Neural cell (in vitro differentiated cells): ENCODE measurements around the gene TTC8. TPM values are rescaled to one million over a fixed set of nuclear protein-coding genes. Genes with fewer than 3 reads are reported as not detected.

Experiments used
- H2AFZ ChIP-seq: fragments of 200-600, 300-800 bp; sonication (generic), shearing (Covaris generic); 2 replicates; pipeline ENCODE4 v1.6.0; 2014; ENCODE audit warnings: low read depth, mild to moderate bottlenecking, antibody characterized with exemption, low read length, moderate library complexity
- H3F3A ChIP-seq: fragments of 200-600 bp; shearing (Covaris generic); 2 replicates; pipeline ENCODE4 v1.6.1; 2016; ENCODE audit warnings: mild to moderate bottlenecking, moderate library complexity, mixed read lengths, antibody characterized with exemption, low read length; ENCODE audit not compliant: insufficient read depth, poor library complexity, severe bottlenecking
- H3K27ac ChIP-seq: fragments of 200-600, 300-800 bp; sonication (generic), shearing (Covaris generic); 2 replicates; pipeline ENCODE4 v1.5.1; 2014; ENCODE audit warnings: mild to moderate bottlenecking, low read length, moderate library complexity
- H3K27me3 ChIP-seq: fragments of 300-800, 200-600 bp; sonication (generic), shearing (Covaris generic); 2 replicates; pipeline ENCODE4 v1.6.0; 2014; ENCODE audit warnings: mild to moderate bottlenecking, low read depth, low read length, moderate library complexity; ENCODE audit not compliant: insufficient read depth
- H3K36me3 ChIP-seq: fragments of 300-800, 200-600 bp; sonication (generic), shearing (Covaris generic); 2 replicates; pipeline ENCODE4 v1.5.1; 2014; ENCODE audit warnings: mild to moderate bottlenecking, antibody characterized with exemption, low read length, moderate library complexity; ENCODE audit not compliant: insufficient read depth
- H3K4me2 ChIP-seq: fragments of 300-800, 200-600 bp; sonication (generic), shearing (Covaris generic); 2 replicates; pipeline ENCODE4 v1.6.0; 2014; ENCODE audit warnings: mild to moderate bottlenecking, low read length
- H3K4me3 ChIP-seq: fragments of 300-800, 200-600 bp; sonication (generic), shearing (Covaris generic); 2 replicates; pipeline ENCODE4 v1.5.1; 2014; ENCODE audit warnings: mild to moderate bottlenecking, low read length, moderate library complexity
- H3K79me2 ChIP-seq: fragments of 200-600 bp; shearing (Covaris generic); replicated peaks from 2 replicates; pipeline ENCODE4 v1.6.0; 2014; ENCODE audit warnings: mild to moderate bottlenecking, low read length, moderate library complexity; ENCODE audit not compliant: insufficient read depth
- H3K9ac ChIP-seq: fragments of 300-800, 200-600 bp; sonication (generic), shearing (Covaris generic); 2 replicates; pipeline ENCODE4 v1.6.1; 2016; ENCODE audit warnings: mild to moderate bottlenecking, low read length, mixed read lengths
- H3K9me2 ChIP-seq: fragments of 200-600 bp; shearing (Covaris generic); 2 replicates; pipeline ENCODE4 v1.6.1; 2016; ENCODE audit warnings: mild to moderate bottlenecking, low read length, mixed read lengths; ENCODE audit not compliant: insufficient read depth
- H3K9me3 ChIP-seq: fragments of 200-600, 300-800 bp; sonication (generic), shearing (Covaris generic); 2 replicates; pipeline ENCODE4 v1.6.1; 2016; ENCODE audit warnings: mild to moderate bottlenecking, mixed run types, low read length, moderate library complexity, mixed read lengths
- H4K20me1 ChIP-seq: fragments of 200-600 bp; shearing (Covaris generic); 2 replicates; pipeline ENCODE4 v1.6.1; 2016; ENCODE audit warnings: mild to moderate bottlenecking, mixed run types; ENCODE audit not compliant: insufficient read depth
- EP300 ChIP-seq: fragments of 450-650 bp; conservative IDR thresholded peaks from 2 replicates; pipeline ENCODE4 v1.6.1; 2014; ENCODE audit warnings: antibody characterized with exemption, mild to moderate bottlenecking, moderate library complexity; ENCODE audit not compliant: poor library complexity, severe bottlenecking
- EZH2 ChIP-seq: fragments of 200-600, 300-800 bp; shearing (Covaris generic), sonication (generic); IDR thresholded peaks from 2 replicates; pipeline ENCODE4 v1.6.1; 2014; ENCODE audit warnings: antibody characterized with exemption, low read length, borderline replicate concordance, mild to moderate bottlenecking; ENCODE audit not compliant: insufficient read depth, poor library complexity, severe bottlenecking
- MXI1 ChIP-seq: fragments of 450-650 bp; conservative IDR thresholded peaks from 2 replicates; pipeline ENCODE4 v1.6.1; 2014; ENCODE audit warnings: antibody characterized with exemption, mild to moderate bottlenecking; ENCODE audit not compliant: poor library complexity, severe bottlenecking
- POLR2AphosphoS5 ChIP-seq: IDR thresholded peaks from 2 replicates; pipeline ENCODE4 v1.6.1; 2012
- RAD21 ChIP-seq: fragments of 450-650 bp; conservative IDR thresholded peaks from 2 replicates; pipeline ENCODE4 v1.6.1; 2014; ENCODE audit warnings: antibody characterized with exemption, mild to moderate bottlenecking, moderate library complexity
- SMC3 ChIP-seq: fragments of 450-650 bp; conservative IDR thresholded peaks from 2 replicates; pipeline ENCODE4 v1.6.1; 2014; ENCODE audit warnings: antibody characterized with exemption, mild to moderate bottlenecking, moderate library complexity; ENCODE audit not compliant: poor library complexity
- TAF1 ChIP-seq: IDR thresholded peaks from 2 replicates; pipeline ENCODE4 v1.6.1; 2012; ENCODE audit warnings: low read depth
- polyA plus RNA-seq: library from polyadenylated mRNA; depleted of rRNA; stranded (reverse); fragments of >200 nt; gene quantifications from 2 replicates; pipeline ENCODE4 v1.2.3, GENCODE V29; 2014
- TF ChIP-seq, protein P1 (sequence below): fragments of 450-650 bp; IDR thresholded peaks from 2 replicates; pipeline ENCODE4 v1.5.1; 2014; ENCODE audit warnings: antibody characterized with exemption, mild to moderate bottlenecking, moderate library complexity; ENCODE audit not compliant: poor library complexity, severe bottlenecking
- TF ChIP-seq, protein P2 (sequence below): IDR thresholded peaks from 2 replicates; pipeline ENCODE4 v1.6.1; 2012; ENCODE audit warnings: borderline replicate concordance

TTC8 gene
- polyA plus RNA-seq, 1 donor from 2014 or later = 28.1 TPM

DNA sequence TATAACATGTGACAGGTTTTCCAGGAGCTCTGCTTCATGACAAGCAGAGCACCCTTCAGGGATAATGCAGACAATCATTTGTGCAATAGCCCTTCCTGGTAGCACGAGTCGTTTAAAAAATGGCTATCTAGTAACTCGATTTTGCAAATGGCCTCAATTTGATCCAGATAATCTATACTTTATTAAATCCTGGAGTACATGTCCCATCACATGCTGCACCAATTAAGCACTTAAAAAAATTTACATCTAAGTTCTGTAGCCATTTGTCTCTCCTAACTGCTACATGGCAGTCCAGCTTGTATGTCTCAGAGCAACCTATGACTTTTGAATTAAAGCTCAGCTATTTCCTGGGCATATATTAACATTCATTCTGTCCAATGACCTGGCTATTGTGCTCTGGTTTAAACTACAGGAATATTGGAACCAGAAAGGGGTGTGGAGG lies 79.8 kb downstream of the TTC8 start:
- H3K4me2 ChIP-seq = no peak overlapping the region
- H3K9ac ChIP-seq = no peak overlapping the region
- no peak overlapping the region for H3K4me3 ChIP-seq
- no peaks in the 10 kb centered on the region for H3K79me2 ChIP-seq
- H3F3A ChIP-seq = no peaks in the 10 kb centered on the region
- no peaks in the 10 kb centered on the region for H3K36me3 ChIP-seq
- H3K9me2 ChIP-seq = no peaks in the 10 kb centered on the region
- peak overlapping the region; percentile 18 for H3K27ac ChIP-seq
- no peak overlapping the region for H2AFZ ChIP-seq
- H3K9me3 ChIP-seq = no peaks in the 10 kb centered on the region
- TF ChIP-seq, protein P1, sequence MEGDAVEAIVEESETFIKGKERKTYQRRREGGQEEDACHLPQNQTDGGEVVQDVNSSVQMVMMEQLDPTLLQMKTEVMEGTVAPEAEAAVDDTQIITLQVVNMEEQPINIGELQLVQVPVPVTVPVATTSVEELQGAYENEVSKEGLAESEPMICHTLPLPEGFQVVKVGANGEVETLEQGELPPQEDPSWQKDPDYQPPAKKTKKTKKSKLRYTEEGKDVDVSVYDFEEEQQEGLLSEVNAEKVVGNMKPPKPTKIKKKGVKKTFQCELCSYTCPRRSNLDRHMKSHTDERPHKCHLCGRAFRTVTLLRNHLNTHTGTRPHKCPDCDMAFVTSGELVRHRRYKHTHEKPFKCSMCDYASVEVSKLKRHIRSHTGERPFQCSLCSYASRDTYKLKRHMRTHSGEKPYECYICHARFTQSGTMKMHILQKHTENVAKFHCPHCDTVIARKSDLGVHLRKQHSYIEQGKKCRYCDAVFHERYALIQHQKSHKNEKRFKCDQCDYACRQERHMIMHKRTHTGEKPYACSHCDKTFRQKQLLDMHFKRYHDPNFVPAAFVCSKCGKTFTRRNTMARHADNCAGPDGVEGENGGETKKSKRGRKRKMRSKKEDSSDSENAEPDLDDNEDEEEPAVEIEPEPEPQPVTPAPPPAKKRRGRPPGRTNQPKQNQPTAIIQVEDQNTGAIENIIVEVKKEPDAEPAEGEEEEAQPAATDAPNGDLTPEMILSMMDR = no peak
- TF ChIP-seq EP300 = peak; percentile 30
- no peaks in the 10 kb centered on the region for H4K20me1 ChIP-seq
- H3K27me3 ChIP-seq = no peaks in the 10 kb centered on the region

DNA sequence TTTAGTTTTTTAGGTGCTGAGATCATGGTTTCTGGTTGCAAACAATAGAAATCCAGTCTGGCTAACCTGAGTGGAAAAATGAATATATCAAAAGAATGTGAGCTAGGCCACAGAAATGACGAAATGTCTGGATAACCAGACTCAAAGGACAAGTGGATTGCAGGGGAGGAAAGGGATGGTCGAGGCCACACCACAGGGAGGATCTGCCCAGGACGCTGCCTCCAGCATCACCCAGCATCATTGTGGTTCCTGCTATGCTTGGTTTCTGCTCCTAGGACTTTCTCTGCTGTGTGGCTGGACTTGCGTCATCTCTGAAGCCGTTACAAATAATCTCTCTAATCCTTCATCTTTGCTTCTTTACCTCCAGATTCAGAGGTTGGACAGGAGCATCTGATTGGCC lies 80.4 kb downstream of the TTC8 start:
- Histone ChIP-seq H3K27ac (no peak overlapping the region), H4K20me1 (no peaks in the 10 kb centered on the region), H3K4me2 (no peak overlapping the region), H3K9me2 (no peaks in the 10 kb centered on the region), H3K4me3 (no peak overlapping the region), H3F3A (no peaks in the 10 kb centered on the region), H3K9me3 (no peaks in the 10 kb centered on the region), H3K27me3 (no peaks in the 10 kb centered on the region), H3K9ac (no peak overlapping the region), H3K79me2 (no peaks in the 10 kb centered on the region), H3K36me3 (no peaks in the 10 kb centered on the region), H2AFZ (no peak overlapping the region)
- no peak for TF ChIP-seq EZH2
- TF ChIP-seq RAD21 = no peak
- TF ChIP-seq, protein P2, sequence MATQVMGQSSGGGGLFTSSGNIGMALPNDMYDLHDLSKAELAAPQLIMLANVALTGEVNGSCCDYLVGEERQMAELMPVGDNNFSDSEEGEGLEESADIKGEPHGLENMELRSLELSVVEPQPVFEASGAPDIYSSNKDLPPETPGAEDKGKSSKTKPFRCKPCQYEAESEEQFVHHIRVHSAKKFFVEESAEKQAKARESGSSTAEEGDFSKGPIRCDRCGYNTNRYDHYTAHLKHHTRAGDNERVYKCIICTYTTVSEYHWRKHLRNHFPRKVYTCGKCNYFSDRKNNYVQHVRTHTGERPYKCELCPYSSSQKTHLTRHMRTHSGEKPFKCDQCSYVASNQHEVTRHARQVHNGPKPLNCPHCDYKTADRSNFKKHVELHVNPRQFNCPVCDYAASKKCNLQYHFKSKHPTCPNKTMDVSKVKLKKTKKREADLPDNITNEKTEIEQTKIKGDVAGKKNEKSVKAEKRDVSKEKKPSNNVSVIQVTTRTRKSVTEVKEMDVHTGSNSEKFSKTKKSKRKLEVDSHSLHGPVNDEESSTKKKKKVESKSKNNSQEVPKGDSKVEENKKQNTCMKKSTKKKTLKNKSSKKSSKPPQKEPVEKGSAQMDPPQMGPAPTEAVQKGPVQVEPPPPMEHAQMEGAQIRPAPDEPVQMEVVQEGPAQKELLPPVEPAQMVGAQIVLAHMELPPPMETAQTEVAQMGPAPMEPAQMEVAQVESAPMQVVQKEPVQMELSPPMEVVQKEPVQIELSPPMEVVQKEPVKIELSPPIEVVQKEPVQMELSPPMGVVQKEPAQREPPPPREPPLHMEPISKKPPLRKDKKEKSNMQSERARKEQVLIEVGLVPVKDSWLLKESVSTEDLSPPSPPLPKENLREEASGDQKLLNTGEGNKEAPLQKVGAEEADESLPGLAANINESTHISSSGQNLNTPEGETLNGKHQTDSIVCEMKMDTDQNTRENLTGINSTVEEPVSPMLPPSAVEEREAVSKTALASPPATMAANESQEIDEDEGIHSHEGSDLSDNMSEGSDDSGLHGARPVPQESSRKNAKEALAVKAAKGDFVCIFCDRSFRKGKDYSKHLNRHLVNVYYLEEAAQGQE = no peak
- TF ChIP-seq POLR2AphosphoS5 = no peak
- TF ChIP-seq TAF1 = no peak
- TF ChIP-seq, protein P1 = no peak
- TF ChIP-seq SMC3 = no peak
- no peak for TF ChIP-seq MXI1
- no peak for TF ChIP-seq EP300
